Measurements from ENCODE around the gene IDH3B.

DNA sequence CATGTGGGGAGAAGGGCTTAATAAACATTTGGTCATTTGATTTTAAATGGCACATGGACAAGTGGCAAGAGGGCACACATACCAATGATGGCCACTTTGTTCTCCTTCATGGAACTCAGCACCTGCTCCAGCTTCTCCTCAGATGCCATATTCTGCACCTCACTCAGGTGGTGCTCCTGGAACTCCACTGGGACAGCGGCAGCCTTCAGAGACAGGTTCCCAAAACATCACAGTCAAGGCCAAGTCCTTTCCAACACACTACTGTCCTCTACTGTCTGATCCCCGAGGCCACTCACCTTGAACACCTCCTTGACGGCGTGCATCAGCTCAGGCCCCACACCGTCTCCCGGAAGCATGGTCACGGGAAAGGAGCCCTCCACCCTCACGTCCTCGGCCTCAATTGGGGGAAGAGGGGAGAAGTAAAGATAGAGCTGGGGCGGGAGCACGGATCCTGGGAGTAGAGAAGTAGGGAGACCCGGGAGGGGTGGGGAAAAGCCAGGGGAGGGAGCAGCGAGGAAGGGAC, 591 bp downstream of the IDH3B start:
- TF ChIP-seq, protein P1, sequence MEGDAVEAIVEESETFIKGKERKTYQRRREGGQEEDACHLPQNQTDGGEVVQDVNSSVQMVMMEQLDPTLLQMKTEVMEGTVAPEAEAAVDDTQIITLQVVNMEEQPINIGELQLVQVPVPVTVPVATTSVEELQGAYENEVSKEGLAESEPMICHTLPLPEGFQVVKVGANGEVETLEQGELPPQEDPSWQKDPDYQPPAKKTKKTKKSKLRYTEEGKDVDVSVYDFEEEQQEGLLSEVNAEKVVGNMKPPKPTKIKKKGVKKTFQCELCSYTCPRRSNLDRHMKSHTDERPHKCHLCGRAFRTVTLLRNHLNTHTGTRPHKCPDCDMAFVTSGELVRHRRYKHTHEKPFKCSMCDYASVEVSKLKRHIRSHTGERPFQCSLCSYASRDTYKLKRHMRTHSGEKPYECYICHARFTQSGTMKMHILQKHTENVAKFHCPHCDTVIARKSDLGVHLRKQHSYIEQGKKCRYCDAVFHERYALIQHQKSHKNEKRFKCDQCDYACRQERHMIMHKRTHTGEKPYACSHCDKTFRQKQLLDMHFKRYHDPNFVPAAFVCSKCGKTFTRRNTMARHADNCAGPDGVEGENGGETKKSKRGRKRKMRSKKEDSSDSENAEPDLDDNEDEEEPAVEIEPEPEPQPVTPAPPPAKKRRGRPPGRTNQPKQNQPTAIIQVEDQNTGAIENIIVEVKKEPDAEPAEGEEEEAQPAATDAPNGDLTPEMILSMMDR (IDR thresholded peaks at IDR 0.05; ENCODE audit: low read length): no peak
- no peak for TF ChIP-seq EZH2 (IDR thresholded peaks at IDR 0.05; ENCODE audit: borderline replicate concordance, low read length)

Measured in OCI-LY1 (cell line).